ENCODE data around the gene CSGALNACT2. TPM values are rescaled to one million over a fixed set of nuclear protein-coding genes. Genes with fewer than 3 reads are reported as not detected.
A peak's percentile ranks its signal among the peaks of the same experiment; 100 is the strongest.
"Not testable (repeated sequence)": the region's sequence is repeated elsewhere in the genome, so short reads cannot be mapped to it uniquely, and the experiment has no call there.

Gene CSGALNACT2, protein sequence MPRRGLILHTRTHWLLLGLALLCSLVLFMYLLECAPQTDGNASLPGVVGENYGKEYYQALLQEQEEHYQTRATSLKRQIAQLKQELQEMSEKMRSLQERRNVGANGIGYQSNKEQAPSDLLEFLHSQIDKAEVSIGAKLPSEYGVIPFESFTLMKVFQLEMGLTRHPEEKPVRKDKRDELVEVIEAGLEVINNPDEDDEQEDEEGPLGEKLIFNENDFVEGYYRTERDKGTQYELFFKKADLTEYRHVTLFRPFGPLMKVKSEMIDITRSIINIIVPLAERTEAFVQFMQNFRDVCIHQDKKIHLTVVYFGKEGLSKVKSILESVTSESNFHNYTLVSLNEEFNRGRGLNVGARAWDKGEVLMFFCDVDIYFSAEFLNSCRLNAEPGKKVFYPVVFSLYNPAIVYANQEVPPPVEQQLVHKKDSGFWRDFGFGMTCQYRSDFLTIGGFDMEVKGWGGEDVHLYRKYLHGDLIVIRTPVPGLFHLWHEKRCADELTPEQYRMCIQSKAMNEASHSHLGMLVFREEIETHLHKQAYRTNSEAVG
- polyA plus RNA-seq (ENCODE audit: insufficient read length in 3 of 3): 10 to 100 TPM; 17.9 to 20.7 (median 18.9) TPM
- long read RNA-seq, donor 1, transcript CSGALNACT2-201 (8 exons, 3,730 nt): major isoform, 5 of 10 reads
- long read RNA-seq, donor 1, partial matches to known transcripts: 5 of 10 reads
- long read RNA-seq, donor 1, other reads (novel, unspliced or antisense): 0 of 10 reads
- long read RNA-seq, donor 2, partial matches to known transcripts: 0 of 3 reads
- long read RNA-seq, donor 2, other reads (novel, unspliced or antisense): 0 of 3 reads
- long read RNA-seq, donor 3, partial matches to known transcripts: 0 of 1 reads
- long read RNA-seq, donor 3, other reads (novel, unspliced or antisense): 0 of 1 reads
- long read RNA-seq, donor 4: 0 reads
- long read RNA-seq, donor 5: 0 reads
- long read RNA-seq, donor 6: 0 reads
- long read RNA-seq, donor 7, transcript CSGALNACT2-201 (8 exons, 3,730 nt): major isoform, 5 of 5 reads
- long read RNA-seq, donor 7, partial matches to known transcripts: 0 of 5 reads
- long read RNA-seq, donor 7, other reads (novel, unspliced or antisense): 0 of 5 reads
- long read RNA-seq, donor 8, partial matches to known transcripts: 23 of 24 reads
- long read RNA-seq, donor 8, other reads (novel, unspliced or antisense): 0 of 24 reads
- long read RNA-seq, donor 9, partial matches to known transcripts: 0 of 4 reads
- long read RNA-seq, donor 9, other reads (novel, unspliced or antisense): 0 of 4 reads
- long read RNA-seq, donor 10, partial matches to known transcripts: 0 of 3 reads
- long read RNA-seq, donor 10, other reads (novel, unspliced or antisense): 0 of 3 reads
- long read RNA-seq, donor 11, partial matches to known transcripts: 0 of 1 reads
- long read RNA-seq, donor 11, other reads (novel, unspliced or antisense): 0 of 1 reads
- long read RNA-seq, donor 12: 0 reads
- long read RNA-seq, donor 13: 0 reads
- long read RNA-seq, donor 14, transcript CSGALNACT2-201 (8 exons, 3,730 nt): major isoform, 6 of 6 reads
- long read RNA-seq, donor 14, partial matches to known transcripts: 0 of 6 reads
- long read RNA-seq, donor 14, other reads (novel, unspliced or antisense): 0 of 6 reads
- long read RNA-seq, donor 15, partial matches to known transcripts: 6 of 6 reads
- long read RNA-seq, donor 15, other reads (novel, unspliced or antisense): 0 of 6 reads
- long read RNA-seq, donor 16, partial matches to known transcripts: 5 of 9 reads
- long read RNA-seq, donor 16, other reads (novel, unspliced or antisense): 0 of 9 reads

DNA sequence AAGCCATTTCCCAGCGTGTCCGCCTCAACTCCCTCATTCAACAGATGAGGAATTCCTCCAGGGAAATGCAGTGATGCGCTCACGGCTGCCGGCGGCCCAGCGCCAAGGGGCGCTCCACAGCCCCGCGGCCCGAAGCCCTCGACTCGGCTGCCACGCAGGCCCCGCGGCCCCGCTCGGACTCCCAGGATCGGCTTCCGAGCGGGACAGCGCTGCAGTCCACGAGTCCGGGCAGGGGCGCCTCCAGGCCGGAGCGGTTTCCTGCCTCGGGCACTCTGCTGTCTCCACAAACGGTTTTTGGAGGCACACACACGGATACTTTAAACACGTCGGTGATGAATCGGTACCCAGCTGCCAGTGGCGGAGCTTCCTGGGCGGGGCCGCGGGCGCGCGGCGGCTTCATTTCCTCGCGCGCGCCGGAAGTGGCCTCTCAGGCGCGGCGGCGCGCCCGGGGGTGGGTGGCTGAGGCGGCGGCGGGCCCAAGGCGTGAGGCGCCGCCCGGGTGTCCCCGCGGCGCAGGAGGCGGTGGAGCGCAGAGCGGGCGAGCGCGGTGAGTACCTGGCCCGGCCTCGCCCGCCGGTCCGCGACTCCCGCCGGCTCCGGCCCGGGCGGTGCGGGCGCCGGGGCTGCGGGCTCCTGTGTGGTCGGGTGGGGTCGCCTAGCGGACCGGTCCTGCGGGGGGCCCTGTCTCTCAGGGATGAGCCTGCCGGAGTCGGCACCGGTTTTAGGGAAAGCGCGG lies at the start of gene CSGALNACT2:
CSGALNACT2 (plus strand) TSS at position 425 of the 736 bp plus-strand sequence. CDS start 16,705 bp downstream, outside the sequence.
- DNase-seq (ENCODE audit: extremely low read depth in 1 of 11, low read depth in 9 of 11, low spot score in 4 of 11): peak; percentile 66 to 86 (median 78)

DNA sequence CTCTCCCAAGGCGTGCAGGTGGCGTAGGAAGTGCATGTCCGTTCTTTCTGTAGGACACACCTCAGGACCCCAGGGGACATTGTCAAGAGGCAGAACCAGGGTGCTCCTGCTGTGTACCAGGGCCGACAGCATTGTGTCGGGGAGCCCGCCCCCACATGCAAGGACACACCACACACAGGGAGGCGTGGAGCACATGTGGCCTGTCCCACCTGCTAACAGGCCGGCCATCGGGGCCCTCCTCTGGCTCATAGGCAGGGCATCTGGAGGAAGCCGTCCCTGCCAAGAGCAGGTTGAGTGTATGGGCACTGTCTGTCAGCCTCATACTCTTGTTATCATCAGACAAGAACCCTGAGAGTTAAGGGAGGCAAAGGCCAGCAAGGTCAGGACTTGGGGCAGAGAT lies 48.7 kb upstream of the CSGALNACT2 start:
- DNase-seq (ENCODE audit: extremely low read depth in 1 of 11, low read depth in 9 of 11, low spot score in 4 of 11): no peak

DNA sequence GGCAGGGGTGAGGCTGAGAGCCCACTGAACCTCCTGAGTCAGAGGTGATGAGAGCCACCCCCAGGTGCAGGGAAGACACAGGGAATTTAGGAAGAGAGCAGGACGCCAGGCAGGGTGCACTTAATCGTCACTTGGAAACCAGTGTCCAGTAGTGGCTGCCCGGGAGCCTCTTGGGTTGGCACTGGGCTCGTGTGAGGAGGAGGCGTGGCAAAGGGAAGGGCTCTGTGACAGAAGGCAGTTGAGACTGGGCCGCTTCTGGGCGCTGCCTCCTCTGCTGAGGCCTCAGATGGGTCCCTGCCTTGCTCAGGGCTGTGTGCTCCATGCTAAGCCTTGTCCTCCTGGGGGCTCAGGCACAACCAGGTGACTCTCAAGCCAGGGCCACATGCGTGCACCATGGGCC lies 48.1 kb upstream of the CSGALNACT2 start:
- no peak for DNase-seq (ENCODE audit: extremely low read depth in 1 of 11, low read depth in 9 of 11, low spot score in 4 of 11)

DNA sequence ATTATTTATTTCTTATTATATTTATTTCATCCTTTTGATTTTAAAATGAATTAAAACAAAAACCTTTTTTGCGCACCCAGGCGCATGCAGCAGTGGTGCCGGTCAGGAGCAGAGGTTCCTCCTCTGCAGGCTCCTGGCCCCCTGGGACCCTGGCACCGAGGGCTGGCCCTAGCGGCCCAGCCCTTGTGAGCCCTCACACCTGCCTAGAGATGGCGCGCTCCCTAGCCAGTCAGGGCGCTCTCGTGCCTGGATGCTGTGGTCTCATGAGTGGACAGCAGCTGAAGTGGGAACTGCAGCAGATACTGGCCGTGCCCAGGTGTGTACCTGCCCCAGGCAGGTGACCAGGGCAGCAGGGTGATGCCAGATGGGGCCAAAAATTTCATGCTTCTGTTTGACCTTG lies 47.6 kb upstream of the CSGALNACT2 start:
- DNase-seq (ENCODE audit: extremely low read depth in 1 of 11, low read depth in 9 of 11, low spot score in 4 of 11): no peak

DNA sequence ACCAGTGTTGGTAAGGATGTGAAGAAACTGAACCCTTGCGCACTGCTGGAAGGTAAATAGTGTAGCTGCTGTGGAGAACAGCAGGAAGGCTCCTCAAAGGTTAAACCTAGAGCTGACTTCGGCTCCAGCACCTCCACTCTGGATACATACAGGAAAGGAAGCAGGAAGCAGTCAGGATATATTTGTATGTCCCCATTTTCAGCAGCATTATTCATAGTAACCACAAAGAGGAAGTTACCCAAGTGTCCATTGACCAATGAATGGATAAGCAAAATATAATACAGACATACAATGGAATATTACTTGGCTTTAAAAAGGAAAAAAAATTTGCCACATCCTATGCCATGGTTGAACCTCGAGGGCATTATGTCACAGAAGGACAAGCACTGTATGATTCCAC lies 46.4 kb upstream of the CSGALNACT2 start:
- DNase-seq (ENCODE audit: extremely low read depth in 1 of 11, low read depth in 9 of 11, low spot score in 4 of 11): no peak

DNA sequence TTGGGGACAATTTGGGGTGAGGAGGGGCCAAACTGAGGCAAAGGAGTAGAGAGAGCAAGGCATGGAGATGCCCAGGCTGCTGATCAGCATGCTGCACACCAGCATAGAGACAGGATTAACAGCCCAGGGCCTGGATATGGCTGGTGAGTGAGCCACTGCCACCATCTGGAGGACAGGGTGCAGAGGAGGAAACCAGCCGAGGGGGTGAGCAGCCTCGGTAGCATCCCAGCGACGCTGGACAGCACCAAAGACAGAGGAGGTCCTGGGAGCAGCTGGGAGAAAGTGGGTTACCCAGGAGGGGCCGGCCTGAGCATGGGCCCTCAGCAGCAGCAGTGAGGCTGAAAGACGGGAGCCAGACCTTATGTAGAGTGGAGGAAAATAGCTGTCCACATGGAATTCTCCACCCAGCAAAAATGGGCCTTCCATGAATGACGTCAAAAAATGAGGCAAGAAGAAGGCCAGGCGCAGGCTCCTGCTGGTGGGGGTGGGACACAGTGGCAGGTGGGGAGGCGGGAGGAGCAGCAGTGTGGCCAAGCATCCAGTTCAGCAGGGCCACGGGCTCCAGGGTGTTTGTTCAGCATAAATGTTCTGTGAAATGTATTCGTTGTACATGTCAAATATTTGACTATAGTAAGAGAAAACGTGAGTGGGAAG lies 44.7 kb upstream of the CSGALNACT2 start:
- peak in 1 of 11 donors; percentile 25 for DNase-seq (ENCODE audit: extremely low read depth in 1 of 11, low read depth in 9 of 11, low spot score in 4 of 11)

DNA sequence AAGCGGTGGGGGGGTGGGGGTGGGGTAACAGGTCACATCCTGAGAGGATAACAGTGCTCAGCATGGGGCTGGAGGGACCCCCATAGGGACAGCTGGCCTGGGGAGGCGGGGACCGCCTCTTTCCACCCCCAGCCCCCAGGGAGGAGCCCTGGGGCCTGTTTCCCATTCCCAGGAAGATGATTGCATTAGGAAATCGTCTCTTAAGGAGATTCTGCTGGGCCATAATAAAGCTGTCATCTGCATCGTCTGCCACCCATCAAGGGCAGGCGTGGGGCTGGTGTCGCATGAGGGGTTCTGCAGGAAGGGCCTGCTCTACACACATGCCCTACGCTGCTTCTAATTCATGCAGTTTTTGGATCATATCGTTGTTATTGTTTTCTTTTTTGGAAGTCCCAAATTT lies 44.2 kb upstream of the CSGALNACT2 start:
- DNase-seq (ENCODE audit: extremely low read depth in 1 of 11, low read depth in 9 of 11, low spot score in 4 of 11): no peak

DNA sequence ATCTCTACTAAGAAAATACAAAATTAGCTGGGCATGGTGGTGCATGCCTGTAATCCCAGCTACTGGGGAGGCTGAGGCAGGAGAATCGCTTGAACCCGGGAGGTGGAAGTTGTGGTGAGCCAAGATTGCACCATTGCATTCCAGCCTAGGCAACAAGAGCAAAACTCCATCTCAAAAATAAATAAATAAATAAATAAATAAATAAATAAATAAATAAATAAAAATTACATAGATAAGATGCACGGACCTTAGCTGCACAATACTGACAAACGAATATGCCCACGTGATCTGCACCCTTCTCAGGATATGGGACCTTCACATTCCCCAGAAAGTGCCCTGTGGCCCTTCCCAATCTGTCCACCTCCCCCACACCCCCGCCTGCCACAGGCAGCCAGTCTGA lies 38.9 kb upstream of the CSGALNACT2 start:
- DNase-seq (ENCODE audit: extremely low read depth in 1 of 11, low read depth in 9 of 11, low spot score in 4 of 11): not testable (repeated sequence)

DNA sequence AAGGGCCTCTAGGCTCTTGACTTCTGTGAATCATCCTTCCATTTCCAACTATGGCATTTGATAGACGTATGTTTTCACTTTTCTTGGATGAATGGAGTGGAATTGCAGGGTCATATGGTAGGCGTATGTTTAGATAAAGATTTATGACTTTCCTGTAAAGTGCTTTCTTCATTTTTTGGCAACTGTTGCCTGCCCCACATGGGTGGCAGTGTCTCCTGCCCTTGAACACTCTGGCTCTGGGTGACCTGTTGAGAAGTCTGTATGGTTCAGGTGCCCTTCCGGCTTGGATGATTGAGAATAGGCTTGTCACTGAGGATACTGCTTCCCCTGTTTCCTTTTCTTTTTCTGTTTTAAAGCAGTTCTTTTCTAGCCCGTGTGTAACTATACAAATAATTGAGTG lies 38.3 kb upstream of the CSGALNACT2 start:
- DNase-seq (ENCODE audit: extremely low read depth in 1 of 11, low read depth in 9 of 11, low spot score in 4 of 11): no peak

DNA sequence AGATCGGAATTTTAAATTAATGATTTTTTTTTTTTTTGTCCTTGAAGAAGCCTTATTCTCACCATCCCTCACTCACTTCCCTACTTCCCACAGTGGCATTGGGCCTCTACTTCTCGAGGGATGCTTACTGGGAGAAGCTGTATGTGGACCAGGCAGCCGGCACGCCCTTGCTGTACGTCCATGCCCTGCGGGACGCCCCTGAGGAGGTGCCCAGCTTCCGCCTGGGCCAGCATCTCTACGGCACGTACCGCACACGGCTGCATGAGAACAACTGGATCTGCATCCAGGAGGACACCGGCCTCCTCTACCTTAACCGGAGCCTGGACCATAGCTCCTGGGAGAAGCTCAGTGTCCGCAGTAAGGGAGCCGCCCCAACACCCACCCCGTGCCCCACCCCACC lies 37.9 kb upstream of the CSGALNACT2 start:
- DNase-seq (ENCODE audit: extremely low read depth in 1 of 11, low read depth in 9 of 11, low spot score in 4 of 11): no peak

DNA sequence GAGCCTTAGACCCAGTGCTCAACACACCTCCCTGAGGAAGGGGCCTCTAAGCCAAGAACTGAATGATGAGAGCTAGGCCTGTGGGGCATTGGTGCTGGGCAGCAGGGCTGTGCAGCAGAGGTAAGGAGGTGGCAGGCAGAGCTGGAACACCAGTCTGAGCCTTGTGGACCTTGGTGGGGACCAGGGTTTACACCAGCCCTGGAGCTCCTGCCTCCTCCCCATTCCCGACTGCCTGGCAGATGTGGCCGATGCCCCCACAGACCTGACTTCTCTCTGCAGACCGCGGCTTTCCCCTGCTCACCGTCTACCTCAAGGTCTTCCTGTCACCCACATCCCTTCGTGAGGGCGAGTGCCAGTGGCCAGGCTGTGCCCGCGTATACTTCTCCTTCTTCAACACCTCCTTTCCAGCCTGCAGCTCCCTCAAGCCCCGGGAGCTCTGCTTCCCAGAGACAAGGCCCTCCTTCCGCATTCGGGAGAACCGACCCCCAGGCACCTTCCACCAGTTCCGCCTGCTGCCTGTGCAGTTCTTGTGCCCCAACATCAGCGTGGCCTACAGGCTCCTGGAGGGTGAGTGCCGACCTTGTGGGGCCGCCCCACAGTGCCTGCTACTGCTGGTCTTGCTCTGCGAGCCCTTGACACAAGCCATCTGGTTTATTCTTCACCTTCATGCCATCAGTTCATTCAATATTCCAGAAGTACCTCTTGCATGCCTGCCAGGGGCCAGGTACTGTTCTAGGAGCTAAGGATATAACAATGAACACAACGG lies 36.0 kb upstream of the CSGALNACT2 start:
- DNase-seq (ENCODE audit: extremely low read depth in 1 of 11, low read depth in 9 of 11, low spot score in 4 of 11): no peak

DNA sequence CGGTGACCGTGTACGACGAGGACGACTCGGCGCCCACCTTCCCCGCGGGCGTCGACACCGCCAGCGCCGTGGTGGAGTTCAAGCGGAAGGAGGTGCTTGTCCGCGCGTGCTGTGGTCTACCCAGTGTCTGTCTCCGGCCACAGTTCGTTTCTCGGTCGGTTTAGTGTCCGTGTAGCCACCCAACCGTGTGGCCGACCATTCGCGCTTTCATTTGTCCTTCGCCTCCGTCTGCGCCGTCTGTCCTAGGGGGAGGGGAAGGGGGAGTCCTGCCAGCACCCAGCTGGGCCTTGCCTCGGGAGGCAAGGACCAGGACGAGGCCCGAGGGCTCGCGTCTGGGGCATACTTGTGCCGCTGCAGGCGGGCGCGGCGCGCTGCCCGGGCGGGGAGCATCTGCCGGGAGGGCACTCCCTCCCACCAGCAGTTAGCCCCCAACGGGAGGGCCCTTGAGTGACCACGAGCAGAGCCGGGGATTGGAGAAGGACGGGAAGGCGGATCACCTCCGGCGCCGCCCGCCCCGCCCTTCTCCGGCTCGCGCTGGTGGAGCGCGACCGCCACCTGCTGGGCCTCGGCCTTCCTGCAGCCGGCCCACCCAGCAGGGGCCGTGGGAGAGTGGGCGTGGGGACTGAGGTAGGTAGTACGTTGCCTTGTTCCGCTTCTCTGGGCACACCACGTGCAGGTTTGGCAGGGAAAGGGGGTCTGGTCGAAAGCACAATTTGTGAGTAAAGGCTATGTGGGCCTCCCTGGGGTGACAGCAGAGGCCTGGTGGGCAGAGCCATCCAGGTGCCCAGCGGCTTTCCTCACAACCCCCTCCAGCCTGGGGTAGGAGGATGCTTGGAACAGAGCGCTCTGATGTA lies 32.9 kb upstream of the CSGALNACT2 start:
- peak in 10 of 11 donors; percentile 39 to 71 (median 64) for DNase-seq (ENCODE audit: extremely low read depth in 1 of 11, low read depth in 9 of 11, low spot score in 4 of 11)

DNA sequence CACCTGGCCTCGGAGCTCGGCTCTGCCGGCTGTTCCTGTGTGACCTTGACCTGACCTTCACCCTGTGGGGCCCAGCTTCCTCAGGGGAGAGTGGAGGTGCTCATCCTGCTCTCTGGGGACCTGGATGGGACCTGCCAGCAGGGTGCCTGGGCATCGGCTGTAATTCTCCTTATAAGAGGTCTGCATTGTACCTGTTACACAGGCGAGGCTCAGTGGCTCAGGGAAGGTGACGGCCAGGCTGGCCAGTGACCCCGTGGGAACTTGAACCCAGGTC lies 32.4 kb upstream of the CSGALNACT2 start:
- no peak for DNase-seq (ENCODE audit: extremely low read depth in 1 of 11, low read depth in 9 of 11, low spot score in 4 of 11)

DNA sequence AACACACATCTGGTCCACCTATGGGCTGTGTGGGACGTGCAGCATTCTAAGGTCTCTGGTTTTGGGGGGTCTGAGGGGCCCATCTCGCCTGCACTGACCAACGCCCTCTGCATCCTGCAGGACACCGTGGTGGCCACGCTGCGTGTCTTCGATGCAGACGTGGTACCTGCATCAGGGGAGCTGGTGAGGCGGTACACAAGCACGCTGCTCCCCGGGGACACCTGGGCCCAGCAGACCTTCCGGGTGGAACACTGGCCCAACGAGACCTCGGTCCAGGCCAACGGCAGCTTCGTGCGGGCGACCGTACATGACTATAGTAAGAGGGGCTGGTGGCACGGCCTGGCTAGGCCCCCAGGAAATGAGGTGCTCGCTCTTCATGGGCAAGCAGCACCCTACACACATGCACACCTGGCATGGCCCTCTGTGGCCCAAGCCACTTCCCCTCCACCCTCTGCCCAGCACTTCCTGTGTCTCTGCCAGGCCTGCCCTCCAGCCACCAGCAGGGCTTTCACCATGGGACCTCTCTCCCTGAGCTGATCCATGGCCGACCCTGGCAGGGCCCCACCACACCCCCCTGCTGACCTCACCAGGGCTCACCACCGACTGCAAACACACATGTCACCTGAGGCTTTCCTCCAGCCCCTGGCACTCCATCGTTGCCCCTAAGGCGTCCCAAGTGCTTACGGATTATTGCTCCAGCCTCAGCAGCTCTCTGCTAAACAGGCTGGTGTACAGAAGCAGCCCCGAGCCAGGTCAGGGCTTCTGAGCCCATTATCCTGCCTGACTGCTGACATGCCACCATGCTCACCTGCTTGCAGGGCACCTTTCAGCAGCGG lies 31.8 kb upstream of the CSGALNACT2 start:
- DNase-seq (ENCODE audit: extremely low read depth in 1 of 11, low read depth in 9 of 11, low spot score in 4 of 11): no peak

DNA sequence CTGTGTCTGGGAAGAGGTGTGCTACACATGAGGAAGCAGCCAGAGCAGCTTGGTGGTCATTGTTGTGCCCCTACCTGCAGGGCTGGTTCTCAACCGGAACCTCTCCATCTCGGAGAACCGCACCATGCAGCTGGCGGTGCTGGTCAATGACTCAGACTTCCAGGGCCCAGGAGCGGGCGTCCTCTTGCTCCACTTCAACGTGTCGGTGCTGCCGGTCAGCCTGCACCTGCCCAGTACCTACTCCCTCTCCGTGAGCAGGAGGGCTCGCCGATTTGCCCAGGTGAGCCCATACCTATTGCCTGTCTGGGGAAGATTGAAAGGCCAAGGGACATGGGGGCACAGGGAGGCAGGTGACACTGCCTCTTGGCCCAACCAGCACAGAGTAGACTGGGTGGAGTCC lies 29.3 kb upstream of the CSGALNACT2 start:
- no peak for DNase-seq (ENCODE audit: extremely low read depth in 1 of 11, low read depth in 9 of 11, low spot score in 4 of 11)
